Astrocyte of the cerebellum (primary cell): ENCODE results near the gene ULK2.
A peak's percentile ranks its signal among the peaks of the same experiment; 100 is the strongest.

ENCODE experiments used
- DNase-seq: peaks from one replicate; pipeline ENCODE4 v3.0.0-alpha.2; 2011; ENCODE audit warnings: low read depth
- H3K4me3 ChIP-seq: 2 replicates; pipeline ENCODE4 v1.5.1; 2011; ENCODE audit warnings: mild to moderate bottlenecking, low read depth, low read length, moderate library complexity
- in situ Hi-C: cut with HindIII; loops from 2 replicates; pipeline ENCODE4 v1.10.0; 2017; ENCODE audit warnings: low sequenced_read_pairs
- TF ChIP-seq, protein P1 (sequence below): IDR thresholded peaks from 2 replicates; pipeline ENCODE4 v1.5.1; 2012; ENCODE audit warnings: low read length, low read depth, moderate library complexity, mild to moderate bottlenecking; ENCODE audit errors: missing control alignments

The ULK2 gene

DNA sequence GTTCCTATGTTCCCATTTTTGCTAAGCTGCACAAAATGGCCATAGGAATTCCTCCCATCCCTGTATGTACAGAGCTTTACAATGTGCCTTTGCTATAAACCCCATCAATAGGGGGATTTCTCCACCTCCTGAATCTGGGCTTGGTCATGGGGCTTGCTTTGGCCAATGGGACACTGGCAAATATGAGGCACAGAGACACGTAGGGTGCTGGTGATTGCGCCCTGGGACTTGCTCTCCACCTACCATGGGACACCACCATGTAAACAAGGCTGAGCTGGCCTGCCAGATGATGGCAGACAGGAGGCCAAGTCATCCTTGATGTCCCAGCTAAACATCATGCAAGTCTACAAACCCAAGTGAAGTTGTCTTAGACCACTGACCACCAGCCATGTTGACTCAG lies 104.3 kb downstream of the ULK2 start:
- TF ChIP-seq, protein P1, sequence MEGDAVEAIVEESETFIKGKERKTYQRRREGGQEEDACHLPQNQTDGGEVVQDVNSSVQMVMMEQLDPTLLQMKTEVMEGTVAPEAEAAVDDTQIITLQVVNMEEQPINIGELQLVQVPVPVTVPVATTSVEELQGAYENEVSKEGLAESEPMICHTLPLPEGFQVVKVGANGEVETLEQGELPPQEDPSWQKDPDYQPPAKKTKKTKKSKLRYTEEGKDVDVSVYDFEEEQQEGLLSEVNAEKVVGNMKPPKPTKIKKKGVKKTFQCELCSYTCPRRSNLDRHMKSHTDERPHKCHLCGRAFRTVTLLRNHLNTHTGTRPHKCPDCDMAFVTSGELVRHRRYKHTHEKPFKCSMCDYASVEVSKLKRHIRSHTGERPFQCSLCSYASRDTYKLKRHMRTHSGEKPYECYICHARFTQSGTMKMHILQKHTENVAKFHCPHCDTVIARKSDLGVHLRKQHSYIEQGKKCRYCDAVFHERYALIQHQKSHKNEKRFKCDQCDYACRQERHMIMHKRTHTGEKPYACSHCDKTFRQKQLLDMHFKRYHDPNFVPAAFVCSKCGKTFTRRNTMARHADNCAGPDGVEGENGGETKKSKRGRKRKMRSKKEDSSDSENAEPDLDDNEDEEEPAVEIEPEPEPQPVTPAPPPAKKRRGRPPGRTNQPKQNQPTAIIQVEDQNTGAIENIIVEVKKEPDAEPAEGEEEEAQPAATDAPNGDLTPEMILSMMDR, result no peak
- H3K4me3 ChIP-seq, result no peak overlapping the region
- no peak for DNase-seq
- in situ Hi-C loops, result loop anchor here (5.0 kb wide), 2 partner anchors 246 to 401 kb away; partner anchors contain the start of gene B9D1

DNA sequence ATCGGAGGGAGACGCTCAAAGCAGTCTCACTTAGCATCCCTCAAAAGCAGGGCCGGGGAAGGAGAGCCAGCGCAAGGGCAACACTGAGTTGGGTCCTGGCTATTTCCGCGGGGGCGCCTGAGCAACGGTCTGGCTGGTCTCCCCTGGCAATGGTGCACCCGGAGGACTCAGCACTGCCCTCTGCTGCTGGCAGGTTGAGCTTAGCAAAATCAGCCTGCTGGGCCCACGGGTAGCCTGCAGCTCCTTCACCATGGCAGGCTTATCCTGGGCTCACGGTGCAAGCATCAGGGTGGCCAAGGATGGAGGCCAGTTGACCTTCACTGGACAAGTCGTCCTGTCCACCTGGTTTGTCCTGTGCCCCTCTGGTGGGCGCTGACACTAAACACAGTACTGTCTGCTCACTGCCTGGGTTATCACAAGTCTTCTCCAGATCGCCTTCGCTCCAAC lies 105.2 kb downstream of the ULK2 start:
- in situ Hi-C loops, result loop anchor here (5.0 kb wide), 2 partner anchors 245 to 400 kb away; partner anchors contain the start of gene B9D1
- TF ChIP-seq, protein P1, result peak; percentile 69
- DNase-seq, result no peak
- no peak overlapping the region for H3K4me3 ChIP-seq

DNA sequence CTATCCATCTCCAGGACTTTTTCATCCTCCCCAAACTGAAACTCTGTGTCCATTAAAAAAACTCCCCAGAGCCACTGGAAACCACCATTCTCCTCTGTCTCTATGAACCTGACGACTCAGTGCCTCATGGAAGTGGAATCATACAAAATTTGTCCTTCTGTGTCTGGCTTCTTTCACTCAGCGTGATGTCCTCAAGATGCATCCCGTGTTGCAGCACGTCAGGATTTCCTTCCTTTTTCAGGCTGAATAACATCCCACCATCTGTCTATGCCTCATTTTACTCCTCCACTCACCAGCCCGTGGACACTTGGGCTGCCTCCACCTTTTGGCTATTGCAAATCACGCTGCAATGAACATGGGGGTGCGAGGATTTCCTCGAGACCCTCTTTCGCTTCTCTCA lies 107.0 kb downstream of the ULK2 start:
- in situ Hi-C loops, result loop anchor here (5.0 kb wide), 2 partner anchors 243 to 398 kb away; partner anchors contain the start of gene B9D1
- TF ChIP-seq, protein P1, result no peak
- no peak for DNase-seq
- no peak overlapping the region for H3K4me3 ChIP-seq

DNA sequence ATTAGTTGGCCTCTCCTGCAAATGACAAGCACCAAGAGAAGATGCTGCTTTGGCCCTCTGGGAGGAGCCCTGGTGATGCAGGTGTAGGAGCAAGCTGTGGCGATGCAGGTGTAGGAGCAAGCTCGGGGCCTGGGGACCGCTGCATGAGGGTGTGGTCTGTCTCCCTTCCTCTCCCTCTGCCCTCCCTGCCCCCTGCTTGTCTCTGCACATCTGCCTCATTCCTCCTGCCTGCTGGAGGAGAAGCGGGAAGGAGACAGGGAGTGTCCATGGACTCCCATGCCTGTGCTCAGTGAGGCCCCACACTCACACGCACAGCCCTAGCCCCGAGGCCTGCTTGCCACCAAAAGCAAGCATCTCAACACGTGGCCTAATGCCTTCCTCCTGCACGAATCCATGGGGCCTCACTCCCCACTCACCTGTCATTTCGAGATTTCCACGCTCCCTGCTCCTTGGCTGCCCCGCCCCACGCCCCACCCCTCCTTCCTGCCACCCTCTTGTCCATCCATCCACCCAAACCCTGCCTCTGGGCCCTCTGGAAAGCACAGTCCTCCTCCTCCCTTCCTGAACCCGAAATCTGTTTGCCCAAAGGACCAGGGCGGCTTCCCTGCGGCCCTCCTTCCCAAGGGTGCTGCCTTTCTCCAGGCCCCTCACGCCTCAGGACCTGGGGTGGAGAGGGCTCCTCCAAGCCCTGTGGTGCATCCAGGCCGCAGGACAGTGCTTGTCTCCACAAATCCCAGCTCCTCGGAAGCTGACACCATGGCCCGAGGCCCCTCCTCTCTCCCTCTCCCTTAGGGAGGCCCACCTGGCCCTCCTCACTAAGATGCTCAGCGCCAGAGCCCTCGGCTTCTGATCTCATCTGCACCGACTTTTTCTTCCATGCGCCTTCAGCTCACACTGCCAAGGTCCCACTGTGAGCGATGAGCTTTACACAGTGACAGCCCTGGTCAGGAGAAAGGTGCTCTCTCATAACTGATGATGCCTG lies 107.9 kb downstream of the ULK2 start:
- in situ Hi-C loops, result loop anchor here (5.0 kb wide), 2 partner anchors 243 to 398 kb away; partner anchors contain the start of gene B9D1
- no peak for DNase-seq
- no peak overlapping the region for H3K4me3 ChIP-seq
- TF ChIP-seq, protein P1, result no peak

DNA sequence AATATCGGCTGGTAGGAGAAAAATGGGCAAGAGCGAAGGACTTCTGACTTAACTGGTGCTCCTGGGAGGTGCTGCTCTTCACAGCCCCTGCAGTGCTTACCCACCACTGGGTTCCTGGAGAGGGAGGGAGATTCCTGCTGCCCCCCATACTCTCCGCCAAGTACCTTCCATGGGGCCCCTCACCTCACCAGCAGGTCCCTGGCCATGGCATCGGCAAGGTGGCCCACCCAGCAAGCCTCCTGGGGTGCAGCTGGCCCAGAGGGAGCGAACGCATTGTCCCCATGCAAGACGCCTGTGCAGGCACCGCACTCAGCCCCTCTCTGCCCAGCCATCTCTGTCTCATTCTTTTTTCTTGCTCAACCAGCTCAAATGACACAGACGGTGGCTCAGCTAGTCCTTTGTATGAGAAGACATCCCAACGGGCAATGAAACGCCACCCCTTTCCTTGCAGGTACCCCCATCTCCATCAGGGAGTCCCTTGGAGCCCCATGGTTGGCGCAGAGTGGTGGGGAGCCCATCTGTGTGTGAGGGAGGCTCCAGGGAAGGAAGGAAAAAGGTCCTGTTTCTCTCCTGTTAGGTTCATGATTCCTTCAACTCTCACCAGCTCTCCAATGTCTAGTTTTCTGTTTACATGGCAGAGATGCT lies 110.1 kb downstream of the ULK2 start:
- no peak for DNase-seq
- TF ChIP-seq, protein P1, result no peak
- in situ Hi-C loops, result no loop called here
- no peak overlapping the region for H3K4me3 ChIP-seq

DNA sequence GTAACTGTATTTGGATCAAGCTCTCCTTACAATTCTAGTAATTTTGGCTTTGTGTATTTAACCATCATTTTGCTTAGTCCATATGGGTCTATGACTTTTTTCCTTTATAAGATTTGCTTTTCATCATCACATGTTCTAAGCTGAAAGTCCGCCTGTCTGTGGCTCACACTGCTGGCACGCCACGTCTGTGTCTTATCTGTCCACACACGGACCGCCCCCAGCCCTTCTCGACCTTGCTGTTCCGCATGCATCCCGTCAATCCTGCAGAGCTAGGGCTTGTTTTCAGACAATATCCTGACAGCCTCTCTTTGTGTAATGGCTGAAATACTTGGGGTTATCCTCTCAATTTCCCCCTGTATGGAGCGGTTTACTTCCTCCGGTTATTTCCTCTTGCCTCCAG lies 111.2 kb downstream of the ULK2 start:
- TF ChIP-seq, protein P1, result no peak
- H3K4me3 ChIP-seq, result no peak overlapping the region
- no peak for DNase-seq
- in situ Hi-C loops, result no loop called here
